ENCODE measurements around the gene PHACTR2. TPM values are rescaled to one million over a fixed set of nuclear protein-coding genes. Genes with fewer than 3 reads are reported as not detected.
"Not testable (repeated sequence)": the region's sequence is repeated elsewhere in the genome, so short reads cannot be mapped to it uniquely, and the experiment has no call there.

Gene PHACTR2
- total RNA-seq, result 10 to 100 TPM; 42.5 to 46.9 TPM

GRCh38 chr6:143677891-143678791 is at the start of gene PHACTR2:
PHACTR2 (plus strand) TSS chr6:143677965; CDS start chr6:143678164, 199 bp downstream.
- Histone ChIP-seq H3K4me1 (no peaks in the 10 kb centered on the region), H3K9me3 (no peaks in the 10 kb centered on the region), H3K9ac (ENCODE audit: low read depth in 2 of 2, low read length in 2 of 2) (peak within 1 kb of the TSS; percentile 81 to 89), H3K27me3 (no peaks in the 10 kb centered on the region), H3K4me3 (peak within 1 kb of the TSS; percentile 70), H3K27ac (peak within 1 kb of the TSS; percentile 77), H3K36me3 (no peaks in the 10 kb centered on the region)
- no peak for TF ChIP-seq CTCF (IDR thresholded peaks at IDR 0.05)
- intact Hi-C loops (cut with DNase I), result no loop called here
- DNase-seq, result peak; percentile 73

GRCh38 chr6:143629104-143630080 is 48.4 kb upstream of the PHACTR2 start:
- no peak for DNase-seq
- intact Hi-C loops (cut with DNase I), result no loop called here
- no peak overlapping the region for H3K27ac ChIP-seq
- no peak overlapping the region for H3K4me3 ChIP-seq
- no peak for TF ChIP-seq CTCF (IDR thresholded peaks at IDR 0.05)
- H3K36me3 ChIP-seq, result no peaks in the 10 kb centered on the region
- H3K9me3 ChIP-seq, result no peaks in the 10 kb centered on the region
- no peak overlapping the region for H3K9ac ChIP-seq (ENCODE audit: low read depth in 2 of 2, low read length in 2 of 2)
- H3K27me3 ChIP-seq, result no peaks in the 10 kb centered on the region
- H3K4me1 ChIP-seq, result no peaks in the 10 kb centered on the region

- intact Hi-C loops (cut with DNase I); H3K4me3 ChIP-seq; H3K27ac ChIP-seq; H3K36me3 ChIP-seq; H3K9me3 ChIP-seq; H3K9ac ChIP-seq (ENCODE audit: low read depth in 2 of 2, low read length in 2 of 2); DNase-seq; H3K27me3 ChIP-seq; H3K4me1 ChIP-seq: not testable (repeated sequence)
Measured at GRCh38 chr6:143631196-143631595, 46.6 kb upstream of the PHACTR2 start.

GRCh38 chr6:143632894-143633293 is 44.9 kb upstream of the PHACTR2 start:
- Histone ChIP-seq H3K4me3 (no peak overlapping the region), H3K9me3 (no peaks in the 10 kb centered on the region), H3K27ac (no peak overlapping the region), H3K9ac (ENCODE audit: low read depth in 2 of 2, low read length in 2 of 2) (no peak overlapping the region), H3K36me3 (no peaks in the 10 kb centered on the region), H3K27me3 (no peaks in the 10 kb centered on the region), H3K4me1 (no peaks in the 10 kb centered on the region)
- intact Hi-C loops (cut with DNase I), result no loop called here
- DNase-seq, result no peak
- TF ChIP-seq CTCF (IDR thresholded peaks at IDR 0.05), result no peak

- Histone ChIP-seq H3K9ac (ENCODE audit: low read depth in 2 of 2, low read length in 2 of 2) (no peak overlapping the region), H3K4me3 (no peak overlapping the region), H3K9me3 (no peaks in the 10 kb centered on the region), H3K27me3 (no peaks in the 10 kb centered on the region), H3K4me1 (no peaks in the 10 kb centered on the region), H3K27ac (no peak overlapping the region), H3K36me3 (no peaks in the 10 kb centered on the region)
- no peak for DNase-seq
- no peak for TF ChIP-seq CTCF (IDR thresholded peaks at IDR 0.05)
- intact Hi-C loops (cut with DNase I), result no loop called here
Measured at GRCh38 chr6:143634486-143634885, 43.3 kb upstream of the PHACTR2 start.
